Measurements from ENCODE around the gene ATP13A3.

The ATP13A3 gene

DNA sequence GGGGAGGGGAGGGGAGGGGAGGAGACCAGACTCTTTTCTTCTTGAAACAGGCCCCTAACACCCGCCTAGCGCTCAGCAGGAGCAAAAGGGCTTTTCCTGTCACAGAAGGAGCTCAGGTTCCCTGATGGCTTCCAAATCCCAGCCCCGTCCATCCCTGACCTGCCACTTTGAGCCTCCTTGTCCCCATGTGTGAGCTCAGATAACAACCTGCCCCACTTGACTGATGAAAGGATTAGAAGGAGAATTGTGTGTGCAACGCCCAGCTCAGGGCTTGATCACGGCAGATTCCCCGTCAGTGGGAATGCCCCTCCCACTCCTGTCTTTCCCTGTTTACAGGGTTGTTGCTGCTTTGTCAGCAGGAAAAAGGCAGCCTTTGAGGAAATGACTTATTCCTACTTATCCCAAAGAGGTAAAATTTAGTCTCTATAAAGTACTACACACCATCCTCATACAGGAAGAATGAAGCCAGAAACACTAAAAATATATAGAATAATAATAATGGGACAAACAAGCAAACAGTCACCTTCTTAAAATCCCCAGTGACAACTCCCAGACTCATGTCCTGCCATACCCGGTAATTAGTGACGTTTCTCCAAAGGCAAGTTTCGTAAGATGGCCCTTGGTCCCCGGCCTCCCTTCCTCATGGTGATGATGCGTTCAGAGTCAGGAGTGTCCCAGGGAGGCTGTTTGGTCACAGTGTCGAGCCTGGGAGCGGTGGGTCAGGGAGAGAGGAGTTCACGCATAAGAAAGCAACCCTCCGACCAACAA, 111.1 kb downstream of the ATP13A3 start:
- Histone ChIP-seq H3F3A (ENCODE audit: insufficient read depth, low read length) (no peaks in the 10 kb centered on the region), H3K9me3 (ENCODE audit: low read length) (no peaks in the 10 kb centered on the region), H3K9ac (ENCODE audit: low read length) (no peak overlapping the region), H3K4me2 (ENCODE audit: low read length) (no peak overlapping the region), H3K36me3 (ENCODE audit: insufficient read depth, low read length) (no peaks in the 10 kb centered on the region), H3K4me3 (ENCODE audit: low read depth, low read length, poor library complexity, severe bottlenecking) (no peak overlapping the region), H3K79me2 (ENCODE audit: insufficient read depth, low read length) (no peaks in the 10 kb centered on the region), H3K27me3 (ENCODE audit: insufficient read depth, low read length) (peaks cover 8% of the 10 kb centered on the region), H3K4me1 (ENCODE audit: insufficient read depth, low read length, severe bottlenecking) (no peaks in the 10 kb centered on the region), H3K27ac (ENCODE audit: low read depth, low read length, poor library complexity, severe bottlenecking) (no peak overlapping the region), H2AFZ (ENCODE audit: low read length) (no peak overlapping the region), H4K20me1 (ENCODE audit: insufficient read depth, low read length) (no peaks in the 10 kb centered on the region), H3K9me2 (ENCODE audit: low read depth, low read length) (no peaks in the 10 kb centered on the region)
- TF ChIP-seq, protein P1, sequence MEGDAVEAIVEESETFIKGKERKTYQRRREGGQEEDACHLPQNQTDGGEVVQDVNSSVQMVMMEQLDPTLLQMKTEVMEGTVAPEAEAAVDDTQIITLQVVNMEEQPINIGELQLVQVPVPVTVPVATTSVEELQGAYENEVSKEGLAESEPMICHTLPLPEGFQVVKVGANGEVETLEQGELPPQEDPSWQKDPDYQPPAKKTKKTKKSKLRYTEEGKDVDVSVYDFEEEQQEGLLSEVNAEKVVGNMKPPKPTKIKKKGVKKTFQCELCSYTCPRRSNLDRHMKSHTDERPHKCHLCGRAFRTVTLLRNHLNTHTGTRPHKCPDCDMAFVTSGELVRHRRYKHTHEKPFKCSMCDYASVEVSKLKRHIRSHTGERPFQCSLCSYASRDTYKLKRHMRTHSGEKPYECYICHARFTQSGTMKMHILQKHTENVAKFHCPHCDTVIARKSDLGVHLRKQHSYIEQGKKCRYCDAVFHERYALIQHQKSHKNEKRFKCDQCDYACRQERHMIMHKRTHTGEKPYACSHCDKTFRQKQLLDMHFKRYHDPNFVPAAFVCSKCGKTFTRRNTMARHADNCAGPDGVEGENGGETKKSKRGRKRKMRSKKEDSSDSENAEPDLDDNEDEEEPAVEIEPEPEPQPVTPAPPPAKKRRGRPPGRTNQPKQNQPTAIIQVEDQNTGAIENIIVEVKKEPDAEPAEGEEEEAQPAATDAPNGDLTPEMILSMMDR (IDR thresholded peaks at IDR 0.05; ENCODE audit: low read length) = no peak
- no peak for TF ChIP-seq EZH2 (IDR thresholded peaks at IDR 0.05; ENCODE audit: borderline replicate concordance, low read length)

DNA sequence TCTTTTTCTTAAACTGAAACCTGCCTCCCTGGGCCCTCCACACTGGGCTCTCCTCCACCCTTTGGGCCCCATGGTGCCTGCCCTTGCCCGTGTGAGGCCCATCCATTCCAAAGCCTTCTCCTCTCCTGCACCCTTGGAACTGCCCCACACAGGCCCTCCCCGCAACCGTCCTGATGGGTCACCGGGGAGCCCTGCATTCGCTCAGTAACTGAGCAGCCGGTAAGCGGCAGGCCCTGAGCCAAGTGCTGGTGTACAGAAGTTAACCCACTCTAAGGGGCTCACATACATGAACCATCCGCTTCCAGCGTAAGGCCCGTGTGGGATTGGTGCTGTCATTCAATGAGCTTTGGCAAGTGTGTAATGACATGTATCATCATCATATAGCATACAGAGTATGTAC, 111.9 kb downstream of the ATP13A3 start:
- Histone ChIP-seq H3K4me1 (ENCODE audit: insufficient read depth, low read length, severe bottlenecking) (no peaks in the 10 kb centered on the region), H2AFZ (ENCODE audit: low read length) (no peak overlapping the region), H3K9ac (ENCODE audit: low read length) (no peak overlapping the region), H3K79me2 (ENCODE audit: insufficient read depth, low read length) (no peaks in the 10 kb centered on the region), H3K4me3 (ENCODE audit: low read depth, low read length, poor library complexity, severe bottlenecking) (no peak overlapping the region), H3K27me3 (ENCODE audit: insufficient read depth, low read length) (peaks cover 3% of the 10 kb centered on the region), H3F3A (ENCODE audit: insufficient read depth, low read length) (no peaks in the 10 kb centered on the region), H3K9me2 (ENCODE audit: low read depth, low read length) (no peaks in the 10 kb centered on the region), H3K4me2 (ENCODE audit: low read length) (no peak overlapping the region), H3K36me3 (ENCODE audit: insufficient read depth, low read length) (no peaks in the 10 kb centered on the region), H3K27ac (ENCODE audit: low read depth, low read length, poor library complexity, severe bottlenecking) (no peak overlapping the region), H3K9me3 (ENCODE audit: low read length) (no peaks in the 10 kb centered on the region), H4K20me1 (ENCODE audit: insufficient read depth, low read length) (no peaks in the 10 kb centered on the region)
- TF ChIP-seq, protein P1 (IDR thresholded peaks at IDR 0.05; ENCODE audit: low read length) = no peak
- no peak for TF ChIP-seq EZH2 (IDR thresholded peaks at IDR 0.05; ENCODE audit: borderline replicate concordance, low read length)

DNA sequence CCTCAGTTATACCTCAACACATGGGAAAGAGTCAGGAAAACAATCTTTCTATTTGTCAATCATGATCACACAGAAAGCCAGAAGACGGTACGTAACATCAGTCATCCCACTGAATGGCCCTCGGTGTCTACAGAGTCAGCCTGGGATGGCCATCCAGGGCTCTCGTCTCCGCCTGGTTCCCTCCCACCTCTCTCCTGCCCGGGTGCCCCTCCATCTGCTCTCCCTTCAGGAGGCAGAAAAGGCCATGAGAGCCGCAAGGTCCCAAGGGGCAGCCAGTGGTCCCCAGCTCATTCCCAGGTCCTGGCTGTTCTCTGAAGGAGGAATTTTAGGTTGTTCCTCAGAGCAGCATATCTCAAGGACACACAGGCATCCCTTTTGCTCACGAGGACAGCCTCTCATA, 112.9 kb downstream of the ATP13A3 start:
- H3K36me3 ChIP-seq (ENCODE audit: insufficient read depth, low read length) = no peaks in the 10 kb centered on the region
- no peaks in the 10 kb centered on the region for H3K9me2 ChIP-seq (ENCODE audit: low read depth, low read length)
- no peaks in the 10 kb centered on the region for H3K4me1 ChIP-seq (ENCODE audit: insufficient read depth, low read length, severe bottlenecking)
- H2AFZ ChIP-seq (ENCODE audit: low read length) = no peak overlapping the region
- H3K27me3 ChIP-seq (ENCODE audit: insufficient read depth, low read length) = no peaks in the 10 kb centered on the region; the same call in 1 of the 2 replicates
- H4K20me1 ChIP-seq (ENCODE audit: insufficient read depth, low read length) = no peaks in the 10 kb centered on the region
- TF ChIP-seq, protein P1 (IDR thresholded peaks at IDR 0.05; ENCODE audit: low read length) = no peak
- TF ChIP-seq EZH2 (IDR thresholded peaks at IDR 0.05; ENCODE audit: borderline replicate concordance, low read length) = no peak
- H3K9ac ChIP-seq (ENCODE audit: low read length) = no peak overlapping the region
- no peak overlapping the region for H3K27ac ChIP-seq (ENCODE audit: low read depth, low read length, poor library complexity, severe bottlenecking)
- H3K9me3 ChIP-seq (ENCODE audit: low read length) = no peaks in the 10 kb centered on the region
- H3K79me2 ChIP-seq (ENCODE audit: insufficient read depth, low read length) = no peaks in the 10 kb centered on the region
- no peak overlapping the region for H3K4me3 ChIP-seq (ENCODE audit: low read depth, low read length, poor library complexity, severe bottlenecking)
- no peaks in the 10 kb centered on the region for H3F3A ChIP-seq (ENCODE audit: insufficient read depth, low read length)
- no peak overlapping the region for H3K4me2 ChIP-seq (ENCODE audit: low read length)
